ENCODE data around the gene MAD1L1.
A peak's percentile ranks its signal among the peaks of the same experiment; 100 is the strongest.
"Not testable (repeated sequence)": the region's sequence is repeated elsewhere in the genome, so short reads cannot be mapped to it uniquely, and the experiment has no call there.

The MAD1L1 gene

GRCh38 chr7:1998146-1998545 lies 234.6 kb downstream of the MAD1L1 start:
- DNase-seq, result no peak

GRCh38 chr7:1997537-1998076 lies 235.1 kb downstream of the MAD1L1 start:
- DNase-seq, result no peak

DNA sequence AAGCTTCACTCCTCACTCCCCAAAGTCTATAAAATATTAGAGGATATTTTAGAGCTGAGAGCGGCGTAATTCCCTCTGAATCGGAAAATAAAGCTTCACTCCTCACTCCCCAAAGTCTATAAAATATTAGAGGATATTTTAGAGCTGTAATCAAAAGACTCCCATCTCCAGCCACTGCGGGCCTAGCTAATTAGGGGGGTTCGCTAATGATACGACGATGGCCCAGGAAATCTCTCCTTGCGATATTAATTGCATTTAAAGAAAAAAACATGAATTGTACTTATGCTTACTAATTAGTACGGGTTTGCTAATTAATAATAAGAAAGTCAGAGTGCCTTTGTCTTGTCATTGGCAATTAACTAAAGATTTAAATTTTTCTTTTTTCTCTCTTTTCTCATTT lies 235.9 kb downstream of the MAD1L1 start:
- no peak for DNase-seq

GRCh38 chr7:1995911-1996420 lies 236.8 kb downstream of the MAD1L1 start:
- not testable (repeated sequence) for DNase-seq

DNA sequence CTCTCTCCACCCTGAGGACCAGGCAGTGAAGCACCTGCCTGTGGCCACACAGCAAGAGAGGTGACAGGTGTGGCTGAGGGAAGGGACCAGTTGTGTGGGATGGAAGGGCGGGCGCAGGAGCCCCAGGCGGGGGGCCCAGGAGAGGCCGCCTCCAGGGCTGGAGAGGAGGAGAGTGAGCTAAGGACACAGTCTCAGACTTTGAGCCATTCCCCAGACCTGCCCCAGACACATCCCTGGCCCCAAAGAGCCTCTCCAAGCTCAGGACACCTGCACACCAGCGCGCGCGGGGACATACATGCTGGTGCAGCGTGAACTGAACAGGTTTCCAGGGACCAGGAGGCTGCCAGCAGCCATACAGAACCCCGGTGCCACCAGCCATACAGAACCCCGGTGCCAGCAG lies 237.3 kb downstream of the MAD1L1 start:
- no peak for DNase-seq

DNA sequence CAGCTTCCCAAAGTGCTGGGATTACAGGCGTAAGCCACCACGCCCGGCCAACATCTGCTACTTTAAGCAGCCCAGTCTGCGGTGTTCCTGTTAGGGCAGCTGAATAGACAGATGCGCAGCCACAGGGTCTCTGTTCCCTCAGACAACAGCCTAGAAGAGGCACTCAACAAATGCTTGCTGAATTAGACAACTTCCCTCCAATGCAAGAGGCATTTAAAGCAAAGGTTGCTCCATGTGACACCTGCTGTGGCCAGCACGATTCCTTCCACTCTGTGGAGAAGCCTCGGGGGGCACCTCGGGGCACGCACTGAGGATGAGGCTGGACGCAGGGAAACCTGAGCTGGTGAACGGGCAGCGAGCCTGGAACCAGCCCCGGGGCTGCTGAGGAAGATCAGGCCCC lies 237.8 kb downstream of the MAD1L1 start:
- DNase-seq, result no peak

DNA sequence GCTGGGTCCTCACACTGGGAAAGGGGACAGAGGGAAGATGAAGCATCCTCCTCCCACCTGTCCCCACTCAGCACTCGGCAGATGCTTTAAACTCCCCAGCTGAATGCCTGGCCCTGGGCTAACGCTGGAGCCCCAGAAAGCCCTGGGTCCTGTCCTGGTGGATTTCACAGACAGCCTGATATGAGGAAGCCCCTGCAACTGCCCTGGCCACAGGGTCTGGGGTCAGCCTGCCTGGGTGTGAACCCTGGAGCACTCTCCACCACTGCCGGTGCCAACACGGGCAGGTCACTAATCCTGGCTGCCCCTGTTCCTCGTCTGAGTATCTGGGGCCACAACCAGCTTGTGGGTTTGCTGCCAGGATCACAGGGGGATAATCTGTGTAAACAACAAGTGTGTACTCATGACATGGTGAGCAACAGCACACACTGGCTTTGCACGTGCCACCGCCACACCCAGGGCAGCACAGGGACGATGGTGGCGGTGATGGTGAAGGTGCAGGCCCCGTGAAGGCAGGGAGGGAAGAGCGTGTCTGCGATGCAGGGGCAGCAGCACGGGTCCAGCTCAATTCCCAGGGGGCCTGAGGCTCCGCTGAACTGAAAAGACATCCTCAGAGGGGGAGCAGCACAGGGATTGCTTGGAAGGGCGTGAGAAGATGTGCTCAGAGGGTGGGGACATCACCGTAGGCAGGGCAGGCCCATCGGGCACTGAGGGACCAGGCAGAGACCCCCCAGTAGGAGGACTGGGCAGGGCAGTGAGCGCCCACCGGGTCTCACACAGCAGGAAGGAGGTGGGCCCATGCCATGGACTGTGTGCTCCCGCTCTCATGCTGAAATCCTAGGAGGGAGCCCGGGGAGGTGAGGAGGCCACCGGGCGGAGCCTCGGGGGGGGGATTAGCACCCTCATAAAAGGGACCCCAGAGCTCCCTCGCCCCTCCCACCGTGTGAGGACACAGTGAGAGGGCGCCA lies 238.7 kb downstream of the MAD1L1 start:
- DNase-seq, result no peak

- DNase-seq, result no peak
These were observed 239.6 kb downstream of the MAD1L1 start for GRCh38 chr7:1993031-1993695.

GRCh38 chr7:1992554-1992953 lies 240.2 kb downstream of the MAD1L1 start:
- no peak for DNase-seq

GRCh38 chr7:1990001-1990670 lies 242.6 kb downstream of the MAD1L1 start:
- no peak for DNase-seq

DNA sequence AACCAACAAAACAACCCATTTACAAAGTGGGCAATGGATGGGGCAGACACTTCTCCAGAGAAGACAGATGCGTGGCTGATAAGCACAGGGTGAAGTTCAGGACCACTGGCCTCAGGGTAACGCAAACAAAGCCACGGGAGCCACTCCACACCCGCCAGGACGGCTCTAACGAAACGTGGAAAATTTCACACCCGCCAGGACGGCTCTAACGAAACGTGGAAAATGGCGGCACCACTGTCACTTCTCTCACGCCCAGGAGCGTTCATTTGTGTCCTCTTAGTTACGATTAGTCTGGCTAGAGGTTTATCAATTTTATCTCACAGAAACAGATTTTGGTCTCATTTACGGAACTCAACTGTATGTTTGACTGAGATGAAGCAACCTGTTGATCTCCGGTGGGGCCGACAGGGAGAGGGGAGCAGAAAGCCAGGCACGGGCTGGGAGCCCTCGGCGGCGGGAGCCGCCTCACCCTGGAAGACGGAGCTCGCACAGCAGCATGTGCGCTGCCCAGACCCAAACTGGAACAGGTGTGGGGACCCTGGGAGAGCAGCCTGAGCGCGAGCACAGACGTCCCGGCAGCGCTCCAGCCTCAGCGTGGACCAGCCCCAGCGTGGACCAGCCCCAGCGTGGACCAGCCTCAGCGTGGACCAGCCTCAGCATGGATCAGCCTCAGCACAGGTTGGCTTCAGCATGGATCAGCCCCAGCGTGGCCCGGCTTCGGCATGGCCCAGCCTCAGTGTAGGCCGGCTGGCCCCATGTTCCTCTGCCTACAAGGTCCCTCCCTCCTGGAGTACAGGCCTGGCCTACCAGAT lies 243.5 kb downstream of the MAD1L1 start:
- DNase-seq, result no peak

GRCh38 chr7:1988533-1988930 lies 244.2 kb downstream of the MAD1L1 start:
- DNase-seq, result no peak

GRCh38 chr7:1987591-1988532 lies 244.9 kb downstream of the MAD1L1 start:
- DNase-seq, result no peak

GRCh38 chr7:1987084-1987535 lies 245.6 kb downstream of the MAD1L1 start:
- peak in 1 of 5 experiments; percentile 37 for DNase-seq

- peak in 2 of 5 experiments; percentile 29 to 89 for DNase-seq
These were observed 246.2 kb downstream of the MAD1L1 start for GRCh38 chr7:1986366-1987083.

DNA sequence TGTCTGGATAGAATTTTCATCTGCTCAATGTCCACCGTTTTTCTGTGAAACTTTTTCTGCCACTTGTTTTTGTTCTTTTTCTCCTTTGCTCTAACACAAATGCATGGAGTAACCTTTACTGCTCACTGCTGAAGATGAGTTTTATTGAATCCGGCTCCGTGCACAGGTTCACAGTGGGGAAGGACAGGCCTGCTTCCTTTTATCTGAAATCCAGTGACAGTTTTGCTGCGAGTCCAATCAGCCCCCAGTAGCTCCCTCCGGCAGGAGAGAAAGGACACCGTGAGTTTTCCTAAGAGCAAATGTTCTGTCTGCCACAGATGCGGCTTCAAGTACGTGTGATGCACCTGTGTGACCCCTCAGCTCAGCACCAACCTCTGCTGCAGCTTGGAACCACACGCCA lies 246.8 kb downstream of the MAD1L1 start:
- DNase-seq, result no peak

- DNase-seq, result no peak
These were observed 247.7 kb downstream of the MAD1L1 start for GRCh38 chr7:1985042-1985441.

DNA sequence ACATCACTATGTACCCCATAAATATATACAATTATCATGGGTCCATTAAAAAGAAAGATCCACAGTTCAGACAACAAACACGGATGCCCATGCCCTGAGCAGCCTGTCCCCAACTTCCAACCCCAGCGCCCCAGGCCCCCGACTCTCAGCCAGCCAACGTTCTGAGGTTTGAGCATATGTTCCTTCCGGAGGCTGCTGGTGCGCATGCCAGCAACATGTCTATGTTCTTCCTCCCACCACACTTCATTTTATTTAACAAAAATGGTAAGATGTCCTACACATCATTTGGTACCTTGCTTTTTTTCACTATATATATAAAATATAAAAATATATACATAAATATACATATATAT lies 250.9 kb downstream of the MAD1L1 start:
- DNase-seq, result no peak

- DNase-seq, result no peak
These were observed 251.4 kb downstream of the MAD1L1 start for GRCh38 chr7:1981201-1981877.

Data from T-helper 2 cell (primary cell).